Measurements from ENCODE around the gene SAG. TPM values are rescaled to one million over a fixed set of nuclear protein-coding genes. Genes with fewer than 3 reads are reported as not detected.

SAG gene
- polyA plus RNA-seq, 12 donors = 0.04 to 0.27 (median 0.07) TPM; not detected in 3

DNA sequence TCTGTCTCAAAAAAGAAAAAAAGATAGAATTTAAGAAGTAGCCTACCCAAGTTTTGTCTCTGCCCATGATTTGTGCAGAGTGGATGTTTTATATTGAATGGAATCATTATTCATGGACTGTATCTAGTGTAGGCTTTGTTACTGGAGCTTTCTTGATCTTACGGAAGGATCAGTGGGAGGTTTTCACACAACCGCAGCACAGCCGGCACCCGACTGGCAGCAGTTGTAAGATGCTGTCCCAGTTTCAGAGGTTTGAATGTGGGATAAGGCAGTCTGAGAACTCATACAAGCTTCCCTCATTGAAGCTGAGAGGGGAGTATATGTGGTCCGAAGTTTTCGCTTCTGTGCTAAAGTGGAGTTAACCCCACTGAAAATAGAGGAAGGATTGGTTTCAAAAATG is 19.7 kb upstream of the SAG start:
- DNase-seq = no peak

DNA sequence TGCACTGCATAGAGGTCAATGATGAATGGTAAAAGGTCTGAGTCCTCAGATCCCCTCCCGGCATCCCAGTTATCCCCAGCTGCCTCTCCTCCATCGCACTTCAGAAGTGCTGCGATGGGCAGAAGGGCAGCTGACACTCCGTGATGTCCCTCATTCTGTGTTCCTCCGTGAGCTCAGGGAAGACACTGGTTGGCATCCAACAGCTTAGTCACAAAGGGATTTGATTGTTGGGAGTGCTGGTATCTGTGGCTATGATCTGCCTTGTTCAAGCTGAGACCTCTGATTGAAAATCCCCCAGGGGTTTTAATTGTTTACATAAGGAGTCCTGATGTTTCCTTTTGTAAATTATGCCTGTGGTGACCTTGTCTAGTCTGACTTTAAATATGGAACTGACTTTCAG is 19.0 kb upstream of the SAG start:
- DNase-seq = no peak

DNA sequence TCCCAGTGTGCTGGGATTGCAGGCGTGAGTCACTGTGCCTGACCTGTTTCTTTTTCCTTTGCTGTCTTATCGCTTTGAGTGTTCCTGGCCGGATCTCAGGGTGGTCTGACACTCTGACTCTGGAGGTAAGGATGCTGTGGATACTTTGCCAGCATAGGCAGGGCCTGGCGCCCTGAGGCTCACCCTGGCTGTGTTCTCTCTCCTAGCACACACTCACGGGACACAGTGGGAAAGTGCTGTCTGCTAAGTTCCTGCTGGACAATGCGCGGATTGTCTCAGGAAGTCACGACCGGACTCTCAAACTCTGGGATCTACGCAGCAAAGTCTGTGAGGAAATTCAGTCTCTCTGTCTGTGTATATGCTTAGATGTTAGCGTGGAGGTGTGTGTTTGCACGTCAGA is 18.0 kb upstream of the SAG start:
- DNase-seq = no peak

DNA sequence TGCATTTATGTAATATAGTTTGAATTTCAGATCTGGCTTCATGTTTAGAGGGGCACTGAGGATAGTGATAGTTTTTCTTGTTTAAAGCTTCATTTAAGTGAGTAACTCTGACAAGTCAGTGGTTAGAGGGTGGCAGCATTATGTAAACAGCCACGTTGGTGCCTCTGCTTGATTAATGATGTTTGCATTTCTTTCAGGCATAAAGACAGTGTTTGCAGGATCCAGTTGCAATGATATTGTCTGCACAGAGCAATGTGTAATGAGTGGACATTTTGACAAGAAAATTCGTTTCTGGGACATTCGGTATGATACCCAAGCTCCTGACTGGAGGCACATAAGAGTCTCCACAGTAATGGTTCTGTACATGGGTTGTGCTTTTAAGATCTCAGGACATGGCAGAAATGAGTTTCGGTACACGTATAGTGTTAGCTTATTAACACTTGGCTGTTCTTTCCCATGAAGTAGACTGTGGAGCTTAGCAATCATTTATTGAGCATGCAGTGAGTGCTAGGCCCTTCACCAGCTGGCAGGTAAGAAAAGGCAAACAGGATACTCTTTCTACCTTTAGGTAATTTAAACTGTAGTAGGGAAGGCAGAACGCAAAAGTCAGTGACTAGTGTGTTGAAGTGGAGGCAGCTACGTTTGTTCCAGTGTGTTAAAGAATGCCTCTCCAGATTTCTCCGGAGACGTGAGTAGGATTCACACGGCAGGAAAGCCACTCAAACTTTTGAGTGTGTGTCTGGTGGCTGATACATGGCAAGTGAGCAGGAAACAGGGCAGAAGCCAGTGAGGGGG is 17.4 kb upstream of the SAG start:
- DNase-seq = no peak

DNA sequence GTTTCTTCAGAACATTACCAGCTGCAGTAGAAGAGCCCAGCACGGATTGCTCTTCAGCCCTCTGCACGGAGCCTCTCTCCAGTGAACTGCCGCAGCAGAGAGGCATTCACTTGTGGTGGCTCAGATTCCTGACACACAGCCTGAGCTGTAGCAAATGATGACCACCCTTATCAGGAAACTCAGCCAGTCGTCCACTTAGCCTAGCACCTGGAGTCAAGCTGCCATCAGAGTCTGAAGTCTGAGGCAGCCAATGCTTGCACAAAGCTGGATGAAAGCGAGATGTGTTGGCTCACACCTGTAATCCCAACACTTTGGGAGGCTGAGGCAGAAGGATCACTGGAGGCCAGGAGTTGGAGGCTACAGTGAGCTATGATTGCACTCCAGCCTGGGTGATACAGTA is 11.7 kb upstream of the SAG start:
- DNase-seq = no peak

DNA sequence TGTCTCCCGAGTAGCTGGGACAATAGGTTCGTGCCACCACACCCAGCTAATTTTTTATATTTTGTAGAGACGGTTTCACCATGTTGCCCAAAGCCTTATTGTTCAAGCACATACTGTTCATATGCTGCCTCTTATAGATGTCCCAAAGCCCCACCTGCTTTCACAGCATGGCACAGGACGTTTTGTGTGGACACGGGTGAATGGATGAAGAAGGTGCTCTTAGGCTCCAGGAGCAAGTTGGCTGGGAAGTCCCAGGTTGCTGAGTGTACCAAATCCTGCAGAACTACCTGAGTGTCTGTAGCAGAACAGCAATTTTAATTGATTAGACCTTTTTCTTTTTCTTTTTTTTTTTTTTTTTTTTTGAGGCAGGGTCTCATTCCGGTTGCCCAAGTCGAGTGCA is 10.5 kb upstream of the SAG start:
- DNase-seq = no peak

DNA sequence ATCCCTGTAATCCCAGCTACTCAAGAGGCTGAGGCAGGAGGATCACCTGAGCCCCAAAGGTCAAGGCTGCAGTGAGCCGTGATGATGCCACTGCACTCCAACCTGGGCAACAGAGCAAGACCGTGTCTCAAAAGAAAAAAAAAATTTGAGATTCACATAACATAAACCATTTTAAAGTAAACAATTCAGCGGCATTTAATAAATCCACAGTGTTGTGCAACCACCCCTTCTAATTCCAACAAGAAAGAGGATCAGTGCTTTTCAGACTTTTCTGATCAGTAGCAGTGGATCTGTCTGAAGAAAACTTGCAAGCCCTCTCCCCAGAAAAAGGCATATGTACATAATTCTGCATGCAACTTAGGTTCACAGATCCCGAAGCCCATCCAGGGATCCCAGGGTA is 7.2 kb upstream of the SAG start:
- no peak for DNase-seq

DNA sequence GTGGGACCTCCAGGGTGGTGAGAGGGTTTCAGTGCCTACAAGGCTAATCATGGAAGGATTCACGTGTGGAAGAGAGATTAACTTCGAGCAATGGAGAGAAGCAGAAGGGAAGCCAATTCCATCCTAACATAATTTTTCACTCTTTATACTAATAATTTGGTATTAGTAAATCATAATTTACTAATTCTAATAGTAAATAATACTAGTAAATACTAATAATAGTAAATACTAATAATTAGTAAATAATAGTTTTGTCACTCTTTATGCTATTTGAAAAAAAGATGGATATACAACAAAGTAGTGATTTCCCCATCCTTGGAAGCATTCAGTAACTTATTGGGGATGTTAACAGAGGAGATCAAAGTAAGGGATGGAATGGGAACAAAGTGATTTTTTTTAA is 6.4 kb upstream of the SAG start:
- no peak for DNase-seq

DNA sequence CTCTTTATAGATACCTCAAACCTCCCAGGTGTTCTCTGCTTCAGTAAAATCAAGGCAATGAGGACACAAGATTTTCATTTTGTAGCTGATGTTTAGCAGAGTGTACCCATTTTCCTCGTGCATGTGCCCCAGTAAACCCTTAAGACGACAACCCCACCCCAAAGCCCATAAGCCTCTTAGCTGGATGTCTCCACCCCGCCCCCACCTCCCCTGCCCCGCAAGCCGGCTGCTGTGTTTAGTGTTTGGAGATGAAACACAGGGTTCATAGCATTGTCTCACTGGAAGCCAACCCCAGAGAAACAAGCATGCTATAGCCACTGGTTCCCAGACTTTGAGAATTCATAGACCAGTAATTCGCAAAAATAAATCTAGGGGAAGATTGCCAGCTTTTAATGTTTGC is 5.8 kb upstream of the SAG start:
- no peak for DNase-seq

DNA sequence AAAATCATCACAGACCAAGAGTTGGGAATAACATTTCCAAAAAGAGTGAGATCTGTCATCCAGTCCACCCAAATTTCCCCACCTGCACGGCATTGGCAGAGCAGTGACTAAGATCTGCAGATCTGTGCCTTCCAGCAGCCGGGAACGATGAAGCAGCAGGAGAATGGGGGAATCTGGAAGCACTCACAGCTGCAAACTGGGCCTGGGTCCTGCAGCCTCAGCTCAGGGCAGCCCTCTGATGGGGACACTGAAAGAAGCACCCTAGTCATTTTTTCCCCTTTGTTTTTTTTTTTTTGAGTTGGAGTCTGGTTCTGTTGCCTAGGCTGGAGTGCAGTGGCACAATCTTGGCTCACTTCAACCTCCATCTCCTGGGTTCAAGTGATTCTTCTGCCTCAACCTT is 4.4 kb upstream of the SAG start:
- no peak for DNase-seq

DNA sequence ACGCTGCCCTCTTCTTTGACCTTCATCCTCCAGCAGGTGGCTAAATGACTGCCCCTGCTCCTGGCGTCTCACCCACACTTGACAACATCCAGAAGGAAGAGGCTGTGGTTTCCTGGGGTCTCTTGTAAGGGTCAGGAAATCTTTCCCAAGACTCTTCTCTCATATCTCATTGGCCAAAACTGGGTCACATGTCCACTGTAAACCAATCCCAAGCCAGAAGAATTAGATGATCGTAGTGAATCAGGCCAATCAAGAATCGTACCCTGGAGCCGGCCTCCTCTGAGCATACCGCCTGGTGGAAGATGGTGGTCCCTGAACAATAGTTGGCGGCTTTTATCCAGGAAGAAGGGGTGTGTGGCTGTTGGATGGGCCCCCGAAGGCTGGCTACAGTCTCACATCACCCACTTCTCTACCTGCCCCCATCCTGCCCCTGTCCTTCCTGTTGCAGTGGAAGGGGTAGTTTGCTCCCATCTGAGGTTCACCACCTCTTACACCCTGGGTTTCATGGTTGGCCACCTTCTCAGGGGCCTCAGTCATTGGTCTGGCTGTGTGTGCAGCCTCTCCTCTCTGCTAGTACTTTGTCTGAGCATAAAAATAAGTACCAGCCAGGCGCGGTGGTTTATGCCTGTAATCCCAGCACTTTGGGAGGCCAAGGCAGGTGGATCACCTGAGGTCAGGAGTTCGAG is 3.8 kb downstream of the SAG start:
- no peak for DNase-seq

DNA sequence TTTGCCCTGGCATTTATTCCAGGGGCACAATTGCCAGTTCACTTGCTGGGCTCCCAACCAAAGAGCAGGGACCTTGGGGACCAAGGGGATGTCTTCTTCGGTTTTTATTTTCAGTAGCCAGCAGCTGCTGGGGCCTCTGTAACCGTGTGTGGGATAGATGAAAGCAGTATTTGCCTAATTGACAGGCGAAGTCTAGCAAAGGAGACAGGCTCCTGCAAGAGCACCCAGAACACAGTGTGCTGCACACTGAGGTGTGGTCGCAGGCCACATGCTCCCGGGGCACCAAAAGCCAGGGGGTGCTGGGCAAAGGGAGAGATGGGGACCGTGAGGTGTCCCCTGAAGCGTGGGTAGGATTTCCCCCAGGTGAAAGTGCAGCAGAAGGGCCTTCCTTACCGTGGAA is 5.3 kb downstream of the SAG start:
- no peak for DNase-seq

DNA sequence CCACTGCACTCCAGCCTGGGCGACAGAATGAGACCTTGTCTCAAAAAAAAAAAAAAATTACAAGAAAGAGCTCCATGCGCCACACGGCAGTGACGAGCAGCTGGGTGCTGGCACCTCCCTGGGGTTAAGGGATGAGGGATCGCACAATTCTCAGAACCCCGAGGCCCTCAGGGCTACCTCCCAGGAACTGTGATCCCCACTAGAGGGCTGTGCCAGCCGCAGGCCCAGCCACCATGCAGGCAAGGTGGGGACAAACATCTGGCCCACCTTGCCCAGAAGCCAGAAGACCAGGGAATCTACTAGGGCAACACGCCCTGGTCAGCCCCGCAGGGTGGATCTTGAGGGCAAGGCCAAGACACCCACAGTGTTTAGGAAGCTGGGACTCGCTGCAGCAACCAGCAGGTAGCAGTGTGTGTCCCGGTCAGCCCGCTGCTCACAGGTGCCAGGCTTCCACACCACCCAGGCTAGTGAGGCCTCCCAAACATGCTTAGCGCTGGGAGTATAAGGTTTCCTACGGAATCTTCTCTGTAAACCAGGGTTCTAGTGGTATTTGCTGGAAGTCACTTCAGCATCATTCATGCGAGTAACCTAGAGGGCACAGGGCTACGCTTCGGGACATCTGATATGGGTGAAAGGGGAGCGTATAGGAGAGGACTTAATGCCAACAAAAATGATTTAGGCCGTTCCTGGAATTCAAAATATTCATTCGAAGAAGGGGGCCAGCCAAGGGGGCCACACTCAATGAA is 6.7 kb downstream of the SAG start:
- DNase-seq = no peak

DNA sequence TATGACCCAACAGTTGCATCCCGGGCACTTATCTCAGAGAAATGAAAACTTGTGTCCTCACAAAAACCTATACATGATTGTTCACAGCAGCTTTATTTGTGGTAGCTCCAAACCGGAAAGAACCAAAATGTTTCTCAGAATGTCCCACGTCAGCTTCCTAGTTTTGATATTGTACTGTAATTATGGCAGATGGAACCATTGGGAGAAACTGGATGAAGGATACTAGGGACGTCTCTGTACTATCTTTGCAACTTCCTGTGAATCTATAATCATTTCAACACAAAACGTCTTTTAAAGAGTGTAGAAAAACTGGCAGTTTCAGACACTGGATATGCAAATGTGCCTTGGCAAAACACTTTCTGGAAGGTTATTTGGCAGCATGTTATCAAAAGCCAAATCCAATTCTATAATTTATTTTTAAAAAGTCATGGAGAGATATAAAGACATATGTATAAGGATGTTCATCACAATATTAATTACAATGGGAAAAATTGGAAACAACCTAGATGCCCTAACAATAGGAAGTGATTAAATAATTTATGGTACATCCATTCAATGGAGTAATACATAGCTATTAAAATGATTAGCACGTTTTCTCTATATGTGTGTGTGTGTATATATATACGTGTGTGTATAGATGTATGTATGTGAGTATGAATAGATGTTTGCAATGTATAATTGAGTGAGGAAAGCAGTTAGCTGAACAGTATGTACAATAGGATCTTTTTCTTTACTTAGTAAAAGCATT is 9.8 kb downstream of the SAG start:
- no peak for DNase-seq

DNA sequence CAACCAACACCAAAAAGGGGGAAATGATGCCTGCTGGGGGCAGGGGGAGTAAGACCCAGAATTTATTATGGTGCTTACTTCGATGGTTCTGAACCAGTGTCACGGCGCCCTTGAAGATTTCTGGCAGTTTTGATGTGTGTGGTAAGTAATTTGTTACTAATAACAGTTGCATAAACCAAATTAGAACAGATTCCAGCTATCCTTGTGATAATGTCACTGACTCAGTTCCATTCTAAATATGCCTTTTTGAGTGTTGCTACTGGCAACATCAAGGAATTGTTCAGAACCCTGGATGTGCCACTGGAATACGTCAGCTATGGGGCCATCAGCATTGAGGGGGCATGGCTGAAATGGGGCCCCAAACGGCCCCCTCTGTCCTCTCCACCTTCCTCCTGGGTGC is 11.6 kb downstream of the SAG start:
- no peak for DNase-seq

DNA sequence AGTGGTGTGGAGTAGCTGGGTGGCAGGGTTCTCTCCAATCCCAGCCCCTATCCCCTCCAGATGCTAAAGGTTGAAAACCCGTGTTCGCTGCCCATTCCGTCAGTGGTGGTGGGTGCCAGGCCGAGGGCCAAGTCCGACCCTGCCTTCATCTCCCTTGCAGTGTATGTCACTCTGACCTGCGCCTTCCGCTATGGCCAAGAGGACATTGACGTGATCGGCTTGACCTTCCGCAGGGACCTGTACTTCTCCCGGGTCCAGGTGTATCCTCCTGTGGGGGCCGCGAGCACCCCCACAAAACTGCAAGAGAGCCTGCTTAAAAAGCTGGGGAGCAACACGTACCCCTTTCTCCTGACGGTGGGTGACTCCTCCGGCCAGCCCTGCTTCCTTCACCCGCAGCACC is 12.9 kb downstream of the SAG start:
- DNase-seq = no peak

DNA sequence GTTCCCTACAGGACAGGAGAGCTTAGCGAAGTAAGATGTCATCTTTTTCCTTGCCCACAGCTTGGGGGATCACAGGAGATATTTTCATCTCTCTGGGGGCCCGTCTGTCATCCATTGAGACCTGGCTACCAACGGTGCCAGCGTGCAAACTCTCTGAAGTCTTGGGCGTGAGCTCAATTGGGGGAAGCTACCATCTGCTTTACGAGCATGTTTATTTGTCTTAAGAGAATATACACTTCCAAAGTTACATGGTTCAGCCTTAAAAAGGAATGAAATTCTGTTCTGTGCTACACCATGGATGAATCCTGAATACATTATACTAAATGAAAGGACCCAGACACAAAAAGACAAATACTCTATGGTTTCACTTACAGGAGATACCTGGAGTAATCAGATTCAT is 13.6 kb downstream of the SAG start:
- DNase-seq = no peak

DNA sequence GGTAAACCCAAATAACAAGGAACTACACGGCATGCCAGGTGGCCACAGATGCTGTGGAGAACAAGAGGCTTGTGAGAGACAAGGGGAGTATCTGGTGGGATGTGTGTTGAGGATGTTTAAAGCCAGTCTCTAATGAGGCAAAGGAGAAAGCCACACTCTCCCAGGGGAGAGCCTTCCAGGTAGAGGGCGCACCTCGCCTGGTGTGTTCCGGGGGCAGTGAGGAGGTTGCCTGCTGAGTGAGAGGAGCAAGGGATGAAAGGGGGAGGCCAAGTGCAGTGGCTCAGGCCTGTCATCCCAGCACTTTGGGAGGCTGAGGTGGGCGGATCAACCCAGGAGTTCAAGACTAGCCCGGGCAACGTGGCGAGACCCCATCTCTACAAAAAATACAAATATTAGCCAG is 16.2 kb downstream of the SAG start:
- no peak for DNase-seq

DNA sequence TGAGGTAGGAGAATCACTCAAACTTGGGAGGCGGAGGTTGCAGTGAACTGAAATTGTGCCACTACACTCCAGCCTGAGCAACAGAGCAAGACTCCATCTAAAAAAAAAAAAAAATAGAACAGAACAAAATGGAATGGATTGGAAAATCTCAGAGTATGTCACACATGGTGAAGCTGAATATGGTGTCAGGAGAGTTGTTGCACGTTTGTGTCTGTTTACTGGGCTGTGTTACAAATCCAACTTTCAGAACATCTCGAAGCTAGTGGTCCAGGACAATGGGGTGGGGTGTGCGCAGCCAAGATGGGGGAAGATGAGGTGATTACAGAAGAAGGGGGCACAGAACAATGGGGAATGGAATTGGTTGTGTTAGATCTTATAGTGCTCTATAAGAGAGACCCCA is 17.6 kb downstream of the SAG start:
- DNase-seq = no peak

DNA sequence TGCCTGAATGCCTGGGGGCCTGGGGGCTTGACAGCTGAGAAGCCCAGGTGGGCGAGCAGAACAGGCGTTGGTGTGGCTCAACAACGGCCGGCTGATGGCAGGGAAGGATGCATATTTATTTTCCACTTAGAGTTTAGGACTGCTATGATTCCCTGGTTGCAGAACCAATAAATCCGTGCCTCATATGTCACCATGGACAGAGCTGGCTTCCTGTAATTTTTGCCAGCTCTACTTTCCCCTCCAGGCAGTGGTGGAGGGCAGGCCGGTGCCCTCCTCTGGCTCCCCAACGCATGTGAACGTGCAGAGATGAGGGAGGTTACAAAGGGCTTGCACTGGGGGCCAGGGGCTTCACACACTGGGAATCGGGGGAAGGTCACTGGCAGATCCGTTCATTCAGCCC is 18.2 kb downstream of the SAG start:
- no peak for DNase-seq

DNA sequence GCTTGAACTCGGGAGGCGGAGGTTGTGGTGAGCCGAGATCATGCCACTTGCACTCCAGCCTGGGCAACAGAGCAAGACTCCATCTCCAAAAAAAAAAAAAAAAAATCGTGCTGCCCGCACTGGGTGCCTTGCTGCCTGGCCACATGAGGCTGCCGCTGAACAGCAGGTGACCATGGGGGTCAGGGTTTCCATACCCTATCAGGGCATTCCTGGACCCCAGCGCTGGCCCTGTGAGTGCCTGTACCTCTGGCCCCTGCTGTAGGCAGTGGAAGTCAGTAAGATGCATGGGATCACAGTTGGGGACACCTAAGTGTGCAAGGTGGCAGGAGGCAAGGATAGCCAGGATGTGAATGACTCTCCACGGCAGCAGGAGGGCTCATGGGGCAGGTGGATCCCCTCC is 18.9 kb downstream of the SAG start:
- no peak for DNase-seq

DNA sequence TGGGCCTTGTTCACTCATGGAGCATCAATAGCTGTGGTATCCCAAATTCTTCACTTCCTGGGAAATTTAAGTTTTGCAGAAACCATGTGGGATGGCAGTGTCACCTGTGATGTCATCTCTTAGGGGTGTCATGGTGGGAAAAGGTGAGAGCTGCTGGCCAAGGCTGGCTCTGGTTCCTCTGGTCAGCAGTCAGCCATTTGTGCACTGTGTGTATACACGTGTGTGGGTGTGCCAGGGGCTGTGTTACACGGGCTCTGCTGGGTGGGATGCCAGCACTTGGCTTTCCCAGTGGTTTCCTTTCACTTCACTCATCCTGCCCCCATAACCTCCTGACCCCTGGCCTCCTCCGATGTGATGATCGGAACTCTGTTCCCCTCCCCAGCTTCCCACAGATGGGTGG is 21.3 kb downstream of the SAG start:
- no peak for DNase-seq
